Renal cortical epithelial cell (primary cell): ENCODE results near the gene ARL4D. TPM values are rescaled to one million over a fixed set of nuclear protein-coding genes. Genes with fewer than 3 reads are reported as not detected.
A peak's percentile ranks its signal among the peaks of the same experiment; 100 is the strongest.
"Not testable (repeated sequence)": the region's sequence is repeated elsewhere in the genome, so short reads cannot be mapped to it uniquely, and the experiment has no call there.

Experiments used
- DNase-seq: peaks from one replicate; pipeline ENCODE4 v3.0.0-alpha.2; 2011; ENCODE audit warnings: low read depth
- total RNA-seq: library from RNA; depleted of rRNA; stranded (reverse); fragments of >200 nt; gene quantifications from 2 replicates; pipeline ENCODE4 v1.2.3, GENCODE V29; 2014

ARL4D gene
- total RNA-seq, 1 donor from 2014 or later: 26.5 TPM

GRCh38 chr17:43395165-43395564 is 3.6 kb upstream of the ARL4D start:
- no peak for DNase-seq

- no peak for DNase-seq
These were observed 2.2 kb upstream of the ARL4D start for GRCh38 chr17:43396491-43397060.

GRCh38 chr17:43399839-43400328 is 1.1 kb downstream of the ARL4D start:
- DNase-seq: no peak

- peak; percentile 95 for DNase-seq
These were observed 2.3 kb downstream of the ARL4D start for GRCh38 chr17:43400943-43401717.

GRCh38 chr17:43402078-43402477 is 3.3 kb downstream of the ARL4D start:
- DNase-seq: peak; percentile 73

- no peak for DNase-seq
These were observed 3.8 kb downstream of the ARL4D start for GRCh38 chr17:43402567-43402966.

- DNase-seq: no peak
These were observed 5.1 kb downstream of the ARL4D start for GRCh38 chr17:43403846-43404245.

- peak; percentile 71 for DNase-seq
These were observed 7.1 kb downstream of the ARL4D start for GRCh38 chr17:43405861-43406260.

GRCh38 chr17:43406676-43407645 is 8.2 kb downstream of the ARL4D start:
- DNase-seq: peak; percentile 55

- DNase-seq: no peak
These were observed 10.3 kb downstream of the ARL4D start for GRCh38 chr17:43409131-43409530.

GRCh38 chr17:43410557-43411368 is 12.0 kb downstream of the ARL4D start:
- DNase-seq: peak; percentile 21

GRCh38 chr17:43411369-43411677 is 12.5 kb downstream of the ARL4D start:
- DNase-seq: peak; percentile 52

GRCh38 chr17:43411749-43412148 is 13.0 kb downstream of the ARL4D start:
- no peak for DNase-seq

- no peak for DNase-seq
These were observed 13.4 kb downstream of the ARL4D start for GRCh38 chr17:43412166-43412565.

- DNase-seq: no peak
These were observed 18.5 kb downstream of the ARL4D start for GRCh38 chr17:43416998-43417890.

GRCh38 chr17:43418441-43419374 is 19.9 kb downstream of the ARL4D start:
- peak; percentile 78 for DNase-seq

GRCh38 chr17:43419375-43419882 is 20.6 kb downstream of the ARL4D start:
- DNase-seq: not testable (repeated sequence)

GRCh38 chr17:43423777-43424455 is 25.1 kb downstream of the ARL4D start:
- DNase-seq: no peak
